HCT116 (cell line): ENCODE measurements around the gene ITPR1.

Source experiments
- ATF3 ChIP-seq: IDR thresholded peaks from 2 replicates; pipeline ENCODE4 v1.6.1; 2012
- CTCF ChIP-seq, 3 experiments: fragments of 200-600 bp in 1 of 3; sonication (generic) in 1 of 3; IDR thresholded peaks in 2 of 3; conservative IDR thresholded peaks in 1 of 3; 2 replicates each; pipeline ENCODE4 v1.5.1; 2012 to 2017; ENCODE audit warnings: low read depth in 2 of 3, low read length in 2 of 3, antibody characterized with exemption in 1 of 3, borderline replicate concordance in 1 of 3, control low read depth in 1 of 3, mild to moderate bottlenecking in 1 of 3, mixed read lengths in 1 of 3, mixed run types in 1 of 3, moderate library complexity in 1 of 3; ENCODE audit not compliant: insufficient read depth in 1 of 3
- ELF1 ChIP-seq: IDR thresholded peaks from 2 replicates; pipeline ENCODE4 v1.6.1; 2012; ENCODE audit warnings: low read depth, borderline replicate concordance
- EZH2 ChIP-seq: fragments of 200-600 bp; sonication (generic); IDR thresholded peaks from 2 replicates; pipeline ENCODE4 v1.6.1; 2017; ENCODE audit warnings: antibody characterized with exemption, mixed run types
- POLR2AphosphoS5 ChIP-seq: IDR thresholded peaks from 2 replicates; pipeline ENCODE4 v1.6.1; 2011; ENCODE audit warnings: mild to moderate bottlenecking, low read depth, low read length, moderate library complexity
- SP1 ChIP-seq: IDR thresholded peaks from 2 replicates; pipeline ENCODE4 v1.6.1; 2012; ENCODE audit warnings: low read depth
- TF ChIP-seq, protein P1 (sequence below): IDR thresholded peaks from 2 replicates; pipeline ENCODE4 v1.6.1; 2011; ENCODE audit warnings: mild to moderate bottlenecking, low read length, moderate library complexity; ENCODE audit not compliant: insufficient replicate concordance; ENCODE audit errors: extremely low read depth

DNA sequence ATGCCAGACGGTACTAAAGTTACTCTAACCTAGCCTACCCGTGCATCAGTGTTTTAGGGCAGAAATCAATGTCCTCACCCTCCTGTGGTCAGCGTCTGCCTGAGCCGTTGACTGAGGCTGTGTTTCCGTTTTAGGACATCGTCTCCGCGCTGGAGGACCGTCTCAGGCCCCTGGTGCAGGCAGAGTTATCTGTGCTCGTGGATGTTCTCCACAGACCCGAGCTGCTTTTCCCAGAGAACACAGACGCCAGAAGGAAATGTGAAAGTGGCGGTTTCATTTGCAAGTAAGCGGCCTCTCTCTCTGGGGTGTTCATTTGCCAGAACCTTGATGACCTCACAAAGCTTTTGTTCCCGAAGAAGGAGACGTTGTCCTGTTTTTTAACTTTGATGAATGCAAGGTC lies 217.0 kb downstream of the ITPR1 start:
- no peak for TF ChIP-seq POLR2AphosphoS5
- TF ChIP-seq ELF1: no peak
- no peak for TF ChIP-seq CTCF (IDR thresholded peaks at IDR 0.05 in 2 of 3, conservative IDR thresholded peaks at IDR 0.05 in 1 of 3; ENCODE audit: borderline replicate concordance in 1 of 3, insufficient read depth in 1 of 3, low read depth in 2 of 3, low read length in 2 of 3)
- TF ChIP-seq ATF3: no peak
- TF ChIP-seq, protein P1, sequence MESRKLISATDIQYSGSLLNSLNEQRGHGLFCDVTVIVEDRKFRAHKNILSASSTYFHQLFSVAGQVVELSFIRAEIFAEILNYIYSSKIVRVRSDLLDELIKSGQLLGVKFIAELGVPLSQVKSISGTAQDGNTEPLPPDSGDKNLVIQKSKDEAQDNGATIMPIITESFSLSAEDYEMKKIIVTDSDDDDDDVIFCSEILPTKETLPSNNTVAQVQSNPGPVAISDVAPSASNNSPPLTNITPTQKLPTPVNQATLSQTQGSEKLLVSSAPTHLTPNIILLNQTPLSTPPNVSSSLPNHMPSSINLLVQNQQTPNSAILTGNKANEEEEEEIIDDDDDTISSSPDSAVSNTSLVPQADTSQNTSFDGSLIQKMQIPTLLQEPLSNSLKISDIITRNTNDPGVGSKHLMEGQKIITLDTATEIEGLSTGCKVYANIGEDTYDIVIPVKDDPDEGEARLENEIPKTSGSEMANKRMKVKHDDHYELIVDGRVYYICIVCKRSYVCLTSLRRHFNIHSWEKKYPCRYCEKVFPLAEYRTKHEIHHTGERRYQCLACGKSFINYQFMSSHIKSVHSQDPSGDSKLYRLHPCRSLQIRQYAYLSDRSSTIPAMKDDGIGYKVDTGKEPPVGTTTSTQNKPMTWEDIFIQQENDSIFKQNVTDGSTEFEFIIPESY: no peak
- no peak for TF ChIP-seq EZH2
- TF ChIP-seq SP1: no peak
